DND-41 (cell line): ENCODE results near the gene FOXP1.

ENCODE experiments used
- ATAC-seq: fragments of 200-7000 bp; cut with Tn5 transposase; 3 replicates; pipeline ENCODE4 v1.9.1; 2021; ENCODE audit warnings: low read depth; ENCODE audit not compliant: insufficient read depth
- DNase-seq: peaks from one replicate; pipeline ENCODE4 v3.0.0-alpha.2; 2020
- H2AFZ ChIP-seq: 2 replicates; pipeline ENCODE4 v1.6.0; 2012; ENCODE audit warnings: low read depth, low read length
- H3K27ac ChIP-seq: 2 replicates; pipeline ENCODE4 v1.5.1; 2012; ENCODE audit warnings: low read length, inconsistent platforms
- H3K27me3 ChIP-seq: fragments of 200-600 bp; sonication (generic); 2 replicates; pipeline ENCODE4 v1.6.0; 2012; ENCODE audit warnings: low read length, mild to moderate bottlenecking, inconsistent platforms; ENCODE audit not compliant: insufficient read depth, poor library complexity
- H3K36me3 ChIP-seq: 2 replicates; pipeline ENCODE4 v1.5.1; 2012; ENCODE audit warnings: low read length, inconsistent platforms; ENCODE audit not compliant: insufficient read depth
- H3K4me1 ChIP-seq: 2 replicates; pipeline ENCODE4 v1.5.1; 2012; ENCODE audit warnings: mild to moderate bottlenecking, low read length; ENCODE audit not compliant: insufficient read depth
- H3K4me2 ChIP-seq: 2 replicates; pipeline ENCODE4 v1.6.0; 2012; ENCODE audit warnings: mild to moderate bottlenecking, moderate library complexity, low read length, inconsistent platforms; ENCODE audit not compliant: insufficient read depth
- H3K4me3 ChIP-seq, 2 experiments: fragments of 200-600 bp in 1 of 2; shearing (Covaris generic) in 1 of 2; 2 replicates each; pipeline ENCODE4 v1.5.1; 2012 to 2016; ENCODE audit warnings: inconsistent platforms in 2 of 2, low read length in 2 of 2, mild to moderate bottlenecking in 2 of 2, low read depth in 1 of 2, moderate library complexity in 1 of 2
- H3K79me2 ChIP-seq: 2 replicates; pipeline ENCODE4 v1.6.0; 2012; ENCODE audit warnings: low read length, inconsistent platforms; ENCODE audit not compliant: insufficient read depth
- H3K9ac ChIP-seq: 2 replicates; pipeline ENCODE4 v1.6.0; 2012; ENCODE audit warnings: low read depth, mild to moderate bottlenecking, inconsistent platforms, low read length, moderate library complexity
- H3K9me3 ChIP-seq: 2 replicates; pipeline ENCODE4 v1.5.1; 2012; ENCODE audit warnings: low read length, moderate library complexity, mild to moderate bottlenecking, inconsistent platforms; ENCODE audit not compliant: insufficient read depth, severe bottlenecking
- H4K20me1 ChIP-seq: 2 replicates; pipeline ENCODE4 v1.6.0; 2012; ENCODE audit warnings: low read length; ENCODE audit not compliant: insufficient read depth
- CTCF ChIP-seq: IDR thresholded peaks from 2 replicates; pipeline ENCODE4 v1.5.1; 2012; ENCODE audit warnings: borderline replicate concordance, low read length, moderate library complexity, mild to moderate bottlenecking; ENCODE audit not compliant: poor library complexity, severe bottlenecking; ENCODE audit errors: extremely low read depth
- EZH2 ChIP-seq: IDR thresholded peaks from 3 replicates; pipeline ENCODE4 v1.6.1; 2012; ENCODE audit warnings: borderline replicate concordance, low read depth, mild to moderate bottlenecking, moderate library complexity, low read length, inconsistent platforms; ENCODE audit not compliant: severe bottlenecking

FOXP1 gene

DNA sequence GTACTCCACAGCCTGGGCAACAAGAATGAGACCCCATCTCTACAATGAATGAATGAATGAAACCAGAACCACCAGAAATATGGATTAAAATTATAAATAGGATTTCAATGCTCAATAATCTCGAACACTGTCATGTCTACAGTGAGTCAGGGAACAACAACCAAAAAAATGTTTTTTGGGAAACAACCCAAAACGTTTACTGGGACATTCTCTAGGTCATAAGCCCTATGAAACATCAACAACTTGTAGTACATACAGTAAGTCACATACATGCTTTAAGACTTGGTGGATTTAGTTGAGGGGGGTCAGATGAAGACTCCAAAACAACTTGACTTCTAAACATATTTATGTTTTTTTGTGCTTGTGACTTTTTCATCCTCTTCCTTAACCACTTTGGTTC, 511.2 kb downstream of the FOXP1 start:
- TF ChIP-seq EZH2 (no peak), CTCF (no peak)
- peaks cover 40% of the 10 kb centered on the region for H3K79me2 ChIP-seq

GRCh38 chr3:71070497-71071463, 512.7 kb downstream of the FOXP1 start:
- Histone ChIP-seq H3K27ac (no peak overlapping the region), H3K4me3 (no peak overlapping the region), H3K4me1 (peaks cover 44% of the 10 kb centered on the region), H2AFZ (no peak overlapping the region), H3K9ac (no peak overlapping the region), H4K20me1 (peaks cover 75% of the 10 kb centered on the region), H3K4me2 (no peak overlapping the region), H3K36me3 (0 out of 2 replicates have a peak, but pooled peaks cover 3% of the 10 kb centered on the region), H3K79me2 (peaks cover 35% of the 10 kb centered on the region), H3K27me3 (no peaks in the 10 kb centered on the region), H3K9me3 (no peaks in the 10 kb centered on the region)
- DNase-seq, result no peak
- TF ChIP-seq CTCF, result no peak
- TF ChIP-seq EZH2, result no peak
- no peak for ATAC-seq

More for the DNA sequence above, 511.2 kb downstream of the FOXP1 start:
- DNase-seq (no peak), ATAC-seq (no peak)
- Histone ChIP-seq H3K9ac (no peak overlapping the region), H3K27ac (no peak overlapping the region), H2AFZ (no peak overlapping the region), H3K4me3 (no peak overlapping the region), H3K27me3 (no peaks in the 10 kb centered on the region), H4K20me1 (peaks cover 80% of the 10 kb centered on the region), H3K4me1 (peaks cover 29% of the 10 kb centered on the region), H3K4me2 (no peak overlapping the region), H3K9me3 (no peaks in the 10 kb centered on the region), H3K36me3 (peaks cover 3% of the 10 kb centered on the region; the same call in 1 of the 2 replicates)

- TF ChIP-seq CTCF (peak; percentile 61), EZH2 (no peak)
- no peaks in the 10 kb centered on the region for H3K27me3 ChIP-seq
- H2AFZ ChIP-seq, result no peak overlapping the region
- H3K9me3 ChIP-seq, result no peaks in the 10 kb centered on the region
- 0 out of 2 replicates have a peak, but pooled peaks cover 3% of the 10 kb centered on the region for H3K36me3 ChIP-seq
- no peak overlapping the region for H3K4me3 ChIP-seq
- no peak for ATAC-seq
- no peak overlapping the region for H3K27ac ChIP-seq
- no peak overlapping the region for H3K4me2 ChIP-seq
- no peak overlapping the region for H3K9ac ChIP-seq
- H3K79me2 ChIP-seq, result peaks cover 41% of the 10 kb centered on the region
- peak; percentile 55 for DNase-seq
- peaks cover 47% of the 10 kb centered on the region for H3K4me1 ChIP-seq
- peaks cover 71% of the 10 kb centered on the region for H4K20me1 ChIP-seq
Measured at GRCh38 chr3:71069797-71070196, 513.7 kb downstream of the FOXP1 start.
